ENCODE measurements around the gene KCTD2.

Gene KCTD2

DNA sequence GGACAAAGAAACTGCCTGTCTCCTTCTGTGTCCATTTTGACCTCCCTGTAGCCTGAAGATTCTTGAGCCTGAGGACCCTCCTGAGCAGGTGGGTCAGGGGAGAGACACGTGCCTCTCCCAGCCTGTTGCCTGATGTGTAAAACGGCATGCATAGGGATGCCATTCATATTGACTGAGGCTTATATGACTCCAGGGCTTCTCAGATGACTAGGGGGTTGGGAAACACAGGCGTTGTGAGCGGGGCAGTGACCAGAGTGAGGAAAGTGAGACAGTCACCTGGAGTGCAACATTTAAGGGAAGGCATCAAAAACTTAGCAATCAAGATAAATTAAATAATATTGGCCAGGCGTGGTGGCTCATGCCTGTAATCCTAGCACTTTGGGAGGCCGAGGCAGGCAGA is 35.7 kb downstream of the KCTD2 start:
- Histone ChIP-seq H3K23ac (ENCODE audit: low read length) (no peak overlapping the region), H4K8ac (ENCODE audit: low read depth, low read length) (no peak overlapping the region), H2BK15ac (replicated peaks; ENCODE audit: low read depth) (no peak overlapping the region), H3K4me1 (ENCODE audit: control insufficient read depth, low read depth, low read length) (peaks cover 21% of the 10 kb centered on the region), H2BK120ac (ENCODE audit: low read depth, low read length) (no peak overlapping the region), H3K4me3 (ENCODE audit: low read length) (no peak overlapping the region), H2BK5ac (ENCODE audit: low read length) (peak overlapping the region; percentile 31), H3K27me3 (ENCODE audit: insufficient read depth, low read length, poor library complexity) (no peaks in the 10 kb centered on the region), H3K18ac (ENCODE audit: low read length) (no peak overlapping the region), H3K9ac (ENCODE audit: low read length) (no peak overlapping the region), H4K5ac (ENCODE audit: low read length) (no peak overlapping the region), H3K27ac (ENCODE audit: low read depth, low read length) (no peak overlapping the region), H3K79me1 (ENCODE audit: low read length) (no peaks in the 10 kb centered on the region), H3K4ac (ENCODE audit: low read depth, low read length) (no peak overlapping the region), H2AK5ac (ENCODE audit: low read length) (peak overlapping the region; percentile 72), H3K36me3 (ENCODE audit: control insufficient read depth, insufficient read depth, low read length) (no peaks in the 10 kb centered on the region), H3K4me2 (ENCODE audit: low read length) (no peak overlapping the region), H3K79me2 (ENCODE audit: control insufficient read depth, insufficient read depth, low read length) (no peaks in the 10 kb centered on the region), H3K56ac (ENCODE audit: low read length) (peak overlapping the region; percentile 12)
- WGBS (ENCODE audit: extremely low coverage, insufficient coverage, low lambda C conversion rate), result no CpG with 5 or more reads among the region's 6 CpGs
- no peak for DNase-seq

DNA sequence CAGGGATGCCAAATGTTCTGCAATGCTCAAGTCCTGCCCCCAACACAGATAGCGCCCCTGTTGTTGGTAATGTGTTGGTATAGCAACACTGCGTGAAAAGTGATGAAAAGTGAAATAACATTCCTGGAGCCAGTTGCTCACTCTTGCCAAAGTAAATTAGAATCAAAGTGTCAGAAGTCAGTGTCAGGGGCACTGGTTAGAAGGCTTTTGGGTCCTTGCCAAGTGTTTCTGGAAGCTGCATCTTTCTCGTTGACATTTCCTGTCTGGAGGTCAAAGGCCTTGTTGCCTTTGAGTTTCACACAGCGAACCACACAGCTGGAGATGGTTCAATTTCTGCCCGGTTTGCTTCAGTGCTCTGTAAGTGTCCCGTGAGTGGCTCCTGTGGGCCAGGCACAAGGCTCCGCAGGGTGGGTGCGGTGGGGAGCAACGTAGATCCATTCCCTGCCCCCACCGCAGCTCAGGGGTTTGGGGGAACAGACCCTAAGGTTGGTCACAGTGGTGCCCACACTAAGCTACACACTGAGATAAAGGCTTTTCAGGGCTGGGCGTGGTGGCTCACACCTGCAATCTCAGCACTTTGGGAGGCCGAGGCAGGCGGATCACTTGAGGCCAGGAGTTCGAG is 37.1 kb downstream of the KCTD2 start:
- no peaks in the 10 kb centered on the region for H3K27me3 ChIP-seq (ENCODE audit: insufficient read depth, low read length, poor library complexity)
- H2BK15ac ChIP-seq (replicated peaks; ENCODE audit: low read depth), result no peak overlapping the region
- H3K23ac ChIP-seq (ENCODE audit: low read length), result no peak overlapping the region
- WGBS (ENCODE audit: extremely low coverage, insufficient coverage, low lambda C conversion rate), result no CpG with 5 or more reads among the region's 14 CpGs
- no peak overlapping the region for H4K5ac ChIP-seq (ENCODE audit: low read length)
- no peak overlapping the region for H2AK5ac ChIP-seq (ENCODE audit: low read length)
- no peak overlapping the region for H3K18ac ChIP-seq (ENCODE audit: low read length)
- H2BK120ac ChIP-seq (ENCODE audit: low read depth, low read length), result no peak overlapping the region
- DNase-seq, result peak; percentile 74
- no peaks in the 10 kb centered on the region for H3K79me2 ChIP-seq (ENCODE audit: control insufficient read depth, insufficient read depth, low read length)
- peaks cover 13% of the 10 kb centered on the region for H3K4me1 ChIP-seq (ENCODE audit: control insufficient read depth, low read depth, low read length)
- no peak overlapping the region for H3K4me3 ChIP-seq (ENCODE audit: low read length)
- H3K36me3 ChIP-seq (ENCODE audit: control insufficient read depth, insufficient read depth, low read length), result no peaks in the 10 kb centered on the region
- no peak overlapping the region for H3K4me2 ChIP-seq (ENCODE audit: low read length)
- peak overlapping the region; percentile 59 for H3K56ac ChIP-seq (ENCODE audit: low read length)
- no peak overlapping the region for H3K9ac ChIP-seq (ENCODE audit: low read length)
- H2BK5ac ChIP-seq (ENCODE audit: low read length), result peak overlapping the region; percentile 23
- H4K8ac ChIP-seq (ENCODE audit: low read depth, low read length), result no peak overlapping the region
- H3K27ac ChIP-seq (ENCODE audit: low read depth, low read length), result no peak overlapping the region
- H3K79me1 ChIP-seq (ENCODE audit: low read length), result no peaks in the 10 kb centered on the region
- H3K4ac ChIP-seq (ENCODE audit: low read depth, low read length), result no peak overlapping the region

DNA sequence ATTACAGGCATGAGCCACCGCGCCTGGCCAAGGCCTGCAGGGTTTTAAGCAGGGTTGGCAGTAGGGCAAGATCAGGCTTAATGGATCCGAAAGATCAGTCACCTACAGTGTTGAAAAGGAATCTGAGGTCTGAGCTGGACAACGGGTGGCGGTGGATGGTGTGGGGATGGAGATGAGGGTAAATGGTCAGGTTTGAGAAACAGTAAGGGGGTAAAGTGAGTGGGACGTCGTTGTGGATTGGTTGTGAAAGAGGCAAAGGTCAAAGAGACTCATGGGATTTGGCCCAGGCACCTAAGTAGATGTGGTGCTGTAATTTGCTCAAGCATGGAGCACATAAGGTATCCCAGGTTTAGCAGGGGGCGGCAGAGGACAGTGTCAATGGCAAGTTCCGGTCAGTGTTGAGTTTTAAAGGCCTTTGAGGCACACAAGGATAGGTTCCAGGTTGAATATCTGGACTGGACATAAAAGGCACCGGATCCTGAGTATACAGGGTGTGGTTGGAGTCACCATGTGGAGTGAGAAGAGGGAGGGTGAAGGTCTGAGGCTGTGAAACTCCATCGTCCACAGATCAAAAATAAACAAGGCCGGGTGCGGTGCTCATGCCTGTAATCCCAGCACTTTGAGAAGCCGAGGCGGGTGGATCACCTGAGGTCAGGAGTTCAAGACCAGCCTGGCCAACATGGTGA is 39.6 kb downstream of the KCTD2 start:
- H3K4me2 ChIP-seq (ENCODE audit: low read length), result no peak overlapping the region
- H3K56ac ChIP-seq (ENCODE audit: low read length), result peak overlapping the region; percentile 6
- H3K4me1 ChIP-seq (ENCODE audit: control insufficient read depth, low read depth, low read length), result peaks cover 24% of the 10 kb centered on the region
- no peak overlapping the region for H2BK120ac ChIP-seq (ENCODE audit: low read depth, low read length)
- H3K79me2 ChIP-seq (ENCODE audit: control insufficient read depth, insufficient read depth, low read length), result peaks cover 12% of the 10 kb centered on the region
- no peak overlapping the region for H3K18ac ChIP-seq (ENCODE audit: low read length)
- no peak for DNase-seq
- peak overlapping the region; percentile 94 for H2AK5ac ChIP-seq (ENCODE audit: low read length)
- no CpG with 5 or more reads among the region's 15 CpGs for WGBS (ENCODE audit: extremely low coverage, insufficient coverage, low lambda C conversion rate)
- H3K79me1 ChIP-seq (ENCODE audit: low read length), result peaks cover 10% of the 10 kb centered on the region
- H4K5ac ChIP-seq (ENCODE audit: low read length), result no peak overlapping the region
- no peak overlapping the region for H3K23ac ChIP-seq (ENCODE audit: low read length)
- no peak overlapping the region for H2BK15ac ChIP-seq (replicated peaks; ENCODE audit: low read depth)
- no peaks in the 10 kb centered on the region for H3K27me3 ChIP-seq (ENCODE audit: insufficient read depth, low read length, poor library complexity)
- no peaks in the 10 kb centered on the region for H3K36me3 ChIP-seq (ENCODE audit: control insufficient read depth, insufficient read depth, low read length)
- no peak overlapping the region for H3K4me3 ChIP-seq (ENCODE audit: low read length)
- H2BK5ac ChIP-seq (ENCODE audit: low read length), result no peak overlapping the region
- no peak overlapping the region for H3K9ac ChIP-seq (ENCODE audit: low read length)
- H4K8ac ChIP-seq (ENCODE audit: low read depth, low read length), result no peak overlapping the region
- H3K27ac ChIP-seq (ENCODE audit: low read depth, low read length), result no peak overlapping the region
- no peak overlapping the region for H3K4ac ChIP-seq (ENCODE audit: low read depth, low read length)

DNA sequence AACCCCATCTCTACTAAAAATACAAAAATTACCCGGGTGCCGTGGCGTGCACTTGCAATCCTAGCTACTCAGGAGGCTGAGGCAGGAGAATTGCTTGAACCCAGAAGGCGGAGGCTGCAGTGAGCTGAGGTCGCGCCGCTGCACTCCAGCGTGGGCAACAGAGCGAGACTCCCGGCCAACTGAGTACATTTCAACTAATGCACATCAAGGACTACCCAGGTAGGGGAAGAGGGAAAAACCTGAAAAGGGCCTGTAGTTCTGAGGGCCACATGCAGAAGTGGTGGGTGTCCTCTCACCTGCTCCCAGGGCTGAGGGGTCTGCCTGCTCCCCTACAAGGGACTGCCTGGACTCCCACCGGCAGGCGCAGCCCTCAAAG is 40.1 kb downstream of the KCTD2 start:
- H2AK5ac ChIP-seq (ENCODE audit: low read length), result peak overlapping the region; percentile 72
- peak overlapping the region; percentile 21 for H3K4me3 ChIP-seq (ENCODE audit: low read length)
- no peaks in the 10 kb centered on the region for H3K36me3 ChIP-seq (ENCODE audit: control insufficient read depth, insufficient read depth, low read length)
- peak overlapping the region; percentile 88 for H3K9ac ChIP-seq (ENCODE audit: low read length)
- H3K79me1 ChIP-seq (ENCODE audit: low read length), result peaks cover 14% of the 10 kb centered on the region
- peak overlapping the region; percentile 88 for H3K56ac ChIP-seq (ENCODE audit: low read length)
- no peak overlapping the region for H4K8ac ChIP-seq (ENCODE audit: low read depth, low read length)
- DNase-seq, result no peak
- peak overlapping the region; percentile 90 for H2BK120ac ChIP-seq (ENCODE audit: low read depth, low read length)
- no peaks in the 10 kb centered on the region for H3K27me3 ChIP-seq (ENCODE audit: insufficient read depth, low read length, poor library complexity)
- H3K79me2 ChIP-seq (ENCODE audit: control insufficient read depth, insufficient read depth, low read length), result peaks cover 16% of the 10 kb centered on the region
- peak overlapping the region; percentile 72 for H3K23ac ChIP-seq (ENCODE audit: low read length)
- peak overlapping the region; percentile 49 for H3K4ac ChIP-seq (ENCODE audit: low read depth, low read length)
- no peak overlapping the region for H2BK15ac ChIP-seq (replicated peaks; ENCODE audit: low read depth)
- H3K4me1 ChIP-seq (ENCODE audit: control insufficient read depth, low read depth, low read length), result peaks cover 27% of the 10 kb centered on the region
- peak overlapping the region; percentile 64 for H3K4me2 ChIP-seq (ENCODE audit: low read length)
- H3K18ac ChIP-seq (ENCODE audit: low read length), result peak overlapping the region; percentile 62
- WGBS (ENCODE audit: extremely low coverage, insufficient coverage, low lambda C conversion rate), result no CpG with 5 or more reads among the region's 12 CpGs
- peak overlapping the region; percentile 99 for H3K27ac ChIP-seq (ENCODE audit: low read depth, low read length)
- H4K5ac ChIP-seq (ENCODE audit: low read length), result no peak overlapping the region
- peak overlapping the region; percentile 96 for H2BK5ac ChIP-seq (ENCODE audit: low read length)

DNA sequence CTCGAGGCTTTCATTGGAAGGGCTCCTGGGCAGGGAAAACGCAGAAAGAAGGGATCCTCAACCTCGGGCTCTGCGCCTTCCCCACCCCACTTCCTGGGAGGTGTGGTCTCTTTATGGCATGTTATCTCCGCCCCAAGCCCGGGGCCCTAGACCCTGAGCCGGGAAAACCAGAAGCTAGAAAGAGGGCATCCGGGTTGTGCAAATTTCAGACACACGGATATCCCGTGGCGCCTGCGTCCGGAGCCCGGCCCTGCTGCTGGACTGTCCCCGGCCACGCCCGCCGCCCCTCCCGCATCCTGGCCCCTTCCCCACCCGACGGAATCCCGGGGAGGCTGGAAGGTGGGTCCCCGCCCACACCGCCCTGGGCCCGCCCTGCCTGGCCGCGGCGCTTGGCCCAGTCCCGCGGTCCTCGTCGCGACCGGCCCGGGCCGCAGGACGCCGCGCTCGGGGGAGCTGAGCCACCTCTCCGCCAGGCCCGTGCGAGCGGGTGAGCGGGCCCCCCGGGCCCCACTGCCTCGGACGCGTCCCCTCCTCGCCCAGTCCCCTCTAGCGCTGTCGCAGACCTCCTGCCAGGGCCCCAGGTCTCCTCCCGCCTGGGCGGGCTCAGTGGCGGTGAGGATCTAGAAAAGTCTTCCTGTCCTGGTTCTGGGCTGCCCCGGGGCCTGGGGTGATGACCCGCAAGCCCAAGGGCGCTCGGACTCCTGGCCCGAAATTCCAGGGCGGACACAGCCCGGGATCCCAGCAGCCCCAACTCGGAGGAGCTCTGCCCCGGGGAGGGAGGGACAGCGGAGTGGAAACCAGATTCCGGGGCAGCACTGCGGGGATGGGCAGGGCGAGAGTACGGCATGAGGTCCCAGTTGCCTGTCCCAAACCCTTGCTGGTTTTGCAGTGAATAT is 40.8 kb downstream of the KCTD2 start, which contains the start of gene SLC16A5:
Gene SLC16A5 (plus strand): TSS at position 397 of the 896 bp plus-strand sequence. CDS start 5,683 bp downstream, outside the sequence.
- H4K5ac ChIP-seq (ENCODE audit: low read length), result peak within 1 kb of the TSS; percentile 50
- peak within 1 kb of the TSS; percentile 88 for H3K9ac ChIP-seq (ENCODE audit: low read length)
- H3K18ac ChIP-seq (ENCODE audit: low read length), result peak within 1 kb of the TSS; percentile 99
- peaks cover 25% of the 10 kb centered on the region for H3K4me1 ChIP-seq (ENCODE audit: control insufficient read depth, low read depth, low read length)
- peak within 1 kb of the TSS; percentile 72 for H3K23ac ChIP-seq (ENCODE audit: low read length)
- H4K8ac ChIP-seq (ENCODE audit: low read depth, low read length), result peak within 1 kb of the TSS; percentile 88
- H2BK15ac ChIP-seq (replicated peaks; ENCODE audit: low read depth), result peak within 1 kb of the TSS; percentile 10
- H2BK5ac ChIP-seq (ENCODE audit: low read length), result peak within 1 kb of the TSS; percentile 96
- peak within 1 kb of the TSS; percentile 66 for H3K4me3 ChIP-seq (ENCODE audit: low read length)
- no peaks in the 10 kb centered on the region for H3K27me3 ChIP-seq (ENCODE audit: insufficient read depth, low read length, poor library complexity)
- peak within 1 kb of the TSS; percentile 96 for H2AK5ac ChIP-seq (ENCODE audit: low read length)
- DNase-seq, result peak; percentile 98
- peaks cover 20% of the 10 kb centered on the region for H3K79me2 ChIP-seq (ENCODE audit: control insufficient read depth, insufficient read depth, low read length)
- H2BK120ac ChIP-seq (ENCODE audit: low read depth, low read length), result peak within 1 kb of the TSS; percentile 90
- H3K36me3 ChIP-seq (ENCODE audit: control insufficient read depth, insufficient read depth, low read length), result no peaks in the 10 kb centered on the region
- peak within 1 kb of the TSS; percentile 98 for H3K4ac ChIP-seq (ENCODE audit: low read depth, low read length)
- H3K79me1 ChIP-seq (ENCODE audit: low read length), result peaks cover 17% of the 10 kb centered on the region
- peak within 1 kb of the TSS; percentile 99 for H3K27ac ChIP-seq (ENCODE audit: low read depth, low read length)
- peak within 1 kb of the TSS; percentile 64 for H3K4me2 ChIP-seq (ENCODE audit: low read length)
- H3K56ac ChIP-seq (ENCODE audit: low read length), result peak within 1 kb of the TSS; percentile 88
- WGBS (ENCODE audit: extremely low coverage, insufficient coverage, low lambda C conversion rate), result no CpG with 5 or more reads among the region's 69 CpGs
